ENCODE measurements around the gene SDCCAG8. TPM values are rescaled to one million over a fixed set of nuclear protein-coding genes. Genes with fewer than 3 reads are reported as not detected.

SDCCAG8 gene
- total and polyA plus RNA-seq, 2 experiments from 2014 or later: 28.0 to 66.7 TPM

DNA sequence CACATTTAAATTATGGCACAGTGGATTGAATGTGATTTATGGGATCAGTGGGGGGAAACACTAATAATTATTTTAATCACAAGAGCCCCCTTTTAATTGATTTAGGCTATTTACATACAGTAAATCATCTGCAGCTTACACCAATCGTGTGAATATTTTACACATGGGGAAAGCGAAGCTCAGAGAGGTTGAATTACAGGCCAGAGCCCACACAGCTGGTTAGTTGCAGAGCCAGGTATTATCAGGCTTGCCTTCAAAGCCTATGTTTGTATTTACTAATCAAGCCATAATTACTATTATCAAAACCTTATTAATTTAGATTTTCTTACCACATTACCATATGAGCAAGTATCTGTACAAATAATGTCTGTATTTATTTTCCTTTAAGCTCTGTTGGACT is 749 bp downstream of the SDCCAG8 start (continued):
- TF ChIP-seq ZNF462 (CRISPR knock-in tag; IDR thresholded peaks at IDR 0.05) (no peak), NANOG (IDR thresholded peaks at IDR 0.05; ENCODE audit: borderline replicate concordance) (no peak), EZH2phosphoT487 (IDR thresholded peaks at IDR 0.05; ENCODE audit: unreplicated experiment) (no peak), CREB1 (CRISPR knock-in tag; IDR thresholded peaks at IDR 0.05; ENCODE audit: low read depth) (no peak), CTCF (conservative IDR thresholded peaks at IDR 0.05; ENCODE audit: low read depth in 2 of 2) (no peak), STAT1 (IDR thresholded peaks at IDR 0.05; ENCODE audit: unreplicated experiment) (no peak)

- no peak overlapping the region for H3K4me3 Mint-ChIP-seq
- no peak for ATAC-seq
- peak overlapping the region; percentile 69; the same call in 1 of the 2 replicates for H3K4me2 ChIP-seq
- TF ChIP-seq CTCF (conservative IDR thresholded peaks at IDR 0.05; ENCODE audit: low read depth in 2 of 2) (no peak), POLR2AphosphoS5 (IDR thresholded peaks at IDR 0.05; ENCODE audit: low read depth) (no peak), JUNB (IDR thresholded peaks at IDR 0.05; ENCODE audit: unreplicated experiment) (no peak), REST (IDR thresholded peaks at IDR 0.05; ENCODE audit: unreplicated experiment) (no peak), NANOG (IDR thresholded peaks at IDR 0.05; ENCODE audit: borderline replicate concordance) (no peak), EZH2phosphoT487 (IDR thresholded peaks at IDR 0.05; ENCODE audit: unreplicated experiment) (no peak), ZNF114 (CRISPR knock-in tag; IDR thresholded peaks at IDR 0.05) (no peak)
These were observed 1.3 kb downstream of the SDCCAG8 start for GRCh38 chr1:243257189-243257588.

More at GRCh38 chr1:243257189-243257588, 1.3 kb downstream of the SDCCAG8 start:
- no peak overlapping the region for H2AFZ ChIP-seq
- no peaks in the 10 kb centered on the region for H3K9me2 ChIP-seq (ENCODE audit: insufficient read depth)
- no peaks in the 10 kb centered on the region for H3K27me3 ChIP-seq (ENCODE audit: insufficient read depth)
- H3K4me1 Mint-ChIP-seq: peaks cover 11% of the 10 kb centered on the region; the same call in 2 of the 3 replicates
- DNase-seq (ENCODE audit: low spot score): no peak
- H3K36me3 ChIP-seq (ENCODE audit: insufficient read depth): no peaks in the 10 kb centered on the region
- peaks cover 7% of the 10 kb centered on the region for H3K27me3 Mint-ChIP-seq (ENCODE audit: insufficient read depth, low read depth, poor library complexity)
- no peaks in the 10 kb centered on the region; the same call in 1 of the 2 replicates for H4K20me1 ChIP-seq (replicated peaks; ENCODE audit: insufficient read depth)
- no peak overlapping the region for H3K4me3 ChIP-seq
- H3K9me3 Mint-ChIP-seq: no peaks in the 10 kb centered on the region
- H3K27ac Mint-ChIP-seq: no peak overlapping the region
- peaks cover 18% of the 10 kb centered on the region for H3K4me1 ChIP-seq (ENCODE audit: insufficient read depth)
- no peaks in the 10 kb centered on the region; the same call in 2 of the 3 replicates for H3K36me3 Mint-ChIP-seq (ENCODE audit: low read depth)
- peaks cover 36% of the 10 kb centered on the region for H3K79me2 ChIP-seq (replicated peaks; ENCODE audit: insufficient read depth)
- H3K27ac ChIP-seq (ENCODE audit: low read depth): no peak overlapping the region
- H3F3A ChIP-seq (replicated peaks; ENCODE audit: low read depth): no peaks in the 10 kb centered on the region; the same call in 1 of the 2 replicates

Data from GM23338 (cell line).